HG02678 (cell line): Measurements from ENCODE around the gene BMX.

Source experiments
- ATAC-seq: cut with Tn5 transposase; IDR thresholded peaks from one replicate; pipeline ENCODE4 v1.9.1; 2021; ENCODE audit warnings: mild to moderate bottlenecking, moderate library complexity; ENCODE audit not compliant: unreplicated experiment

Gene BMX

DNA sequence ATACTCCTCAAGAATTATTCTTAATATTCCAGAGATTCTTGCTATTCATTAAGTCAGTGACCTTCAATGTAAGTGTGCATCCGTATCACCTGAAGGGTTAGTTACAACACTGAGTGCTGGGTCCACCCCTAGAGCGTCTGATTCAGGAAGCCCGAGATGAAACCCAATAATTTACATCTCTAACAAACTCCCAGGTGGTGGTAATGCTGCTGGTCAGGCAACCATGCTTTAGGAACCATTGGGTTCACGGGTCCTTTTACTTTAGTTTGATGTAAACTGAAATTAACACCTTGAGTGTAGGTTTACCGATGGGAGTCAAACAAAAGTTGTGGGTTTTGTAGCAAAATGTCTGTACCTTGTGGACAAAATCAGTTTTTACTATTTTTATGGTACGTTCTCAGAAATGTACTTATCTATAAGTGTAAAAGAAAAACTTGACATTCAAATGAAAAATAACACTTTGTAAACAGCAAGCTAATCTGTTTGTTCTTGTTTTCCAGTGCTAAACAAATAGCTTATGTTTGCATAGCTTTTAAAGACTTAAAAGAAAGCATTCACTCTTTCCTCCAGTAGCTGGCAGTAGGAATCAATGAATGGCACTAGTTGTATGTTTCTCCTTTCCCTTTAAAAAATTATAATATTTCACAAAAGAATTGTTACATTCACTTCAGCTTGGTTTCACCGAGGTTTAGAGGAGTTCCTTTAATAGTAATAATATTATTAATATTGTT, 67.4 kb downstream of the BMX start:
- no peak for ATAC-seq

GRCh38 chrX:15570145-15570544, 69.5 kb downstream of the BMX start:
- no peak for ATAC-seq

DNA sequence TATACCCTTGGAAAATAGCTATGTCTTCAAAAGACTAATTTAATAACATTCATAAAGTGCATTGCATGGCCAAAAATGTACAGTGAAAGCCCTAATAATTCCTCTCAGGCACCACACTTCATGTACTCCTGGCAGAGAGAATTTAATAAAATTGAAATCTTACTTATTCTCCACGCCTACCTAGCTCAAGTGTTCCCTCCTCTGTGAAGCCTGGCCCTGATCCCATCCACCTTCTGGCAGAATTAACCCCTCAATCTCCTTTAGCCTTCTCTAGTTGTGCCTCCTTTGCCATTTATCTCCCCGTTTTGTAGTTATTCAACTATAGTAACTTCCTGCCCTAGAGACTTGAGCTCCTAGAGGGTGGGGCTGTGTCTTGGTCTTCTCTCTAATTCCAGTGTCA, 73.4 kb downstream of the BMX start:
- ATAC-seq, result no peak

DNA sequence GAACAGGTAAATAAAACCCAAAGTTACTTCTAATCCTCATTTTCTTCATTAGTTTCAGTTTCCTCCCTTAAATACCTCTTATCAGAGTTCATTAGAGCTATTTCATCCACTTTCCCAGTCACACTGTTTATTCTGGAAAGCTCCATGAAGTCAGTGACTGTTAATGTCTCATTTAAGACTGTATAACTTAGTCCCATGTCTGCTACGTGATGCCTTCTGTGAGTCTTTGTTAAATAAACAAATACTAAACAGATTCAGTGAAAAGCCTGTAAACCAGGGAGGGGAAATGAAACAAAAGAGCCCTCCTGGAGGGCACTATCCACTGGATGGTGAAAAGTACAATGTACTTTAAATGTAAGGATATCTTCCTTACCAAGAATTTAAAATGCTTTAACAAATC, 75.4 kb downstream of the BMX start:
- ATAC-seq, result no peak

DNA sequence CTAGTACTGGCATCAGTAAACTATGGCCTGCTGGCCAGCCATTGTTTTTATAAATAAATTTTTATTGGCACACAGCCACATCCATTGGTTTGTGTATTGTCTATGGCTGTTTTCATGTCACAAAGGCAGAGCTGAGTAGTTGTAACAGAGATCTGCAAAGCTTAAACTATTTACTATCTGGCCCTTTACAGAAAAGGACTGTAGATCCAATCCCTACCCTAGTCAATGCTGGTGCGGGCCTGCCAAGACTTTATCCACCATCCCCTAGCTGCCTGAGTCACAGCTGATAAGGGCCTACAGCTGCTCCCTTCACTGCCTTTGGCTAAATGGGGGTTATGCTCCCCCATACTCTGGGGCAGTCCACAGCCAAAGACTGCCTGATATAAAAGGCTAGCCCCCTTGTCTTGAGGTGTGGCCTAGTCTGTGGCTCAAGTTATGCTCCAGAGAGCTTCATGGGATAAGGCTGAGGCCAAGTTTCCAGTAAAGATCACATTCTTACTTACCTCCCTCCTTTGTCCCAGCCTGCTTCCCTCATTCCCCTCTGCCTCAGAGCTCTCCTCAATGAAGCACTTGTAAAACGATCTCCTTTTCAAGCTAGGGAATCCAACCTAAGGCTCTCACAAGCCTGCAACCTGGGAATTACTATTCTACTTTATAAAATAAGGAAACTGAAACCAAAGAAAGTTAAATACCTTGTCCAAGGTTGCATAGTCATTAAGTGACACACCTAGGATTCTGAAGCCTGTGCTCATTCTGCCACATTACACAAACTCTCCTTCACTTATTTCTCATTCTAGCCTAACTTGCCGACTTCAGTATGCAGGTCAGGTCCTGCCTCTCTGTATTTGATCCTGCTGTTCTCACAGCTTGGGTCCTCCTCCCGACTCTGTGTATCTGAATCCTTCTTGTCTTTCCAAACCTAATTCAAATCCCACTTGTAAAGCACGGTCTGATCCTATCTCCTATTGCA, 79.5 kb downstream of the BMX start:
- no peak for ATAC-seq

DNA sequence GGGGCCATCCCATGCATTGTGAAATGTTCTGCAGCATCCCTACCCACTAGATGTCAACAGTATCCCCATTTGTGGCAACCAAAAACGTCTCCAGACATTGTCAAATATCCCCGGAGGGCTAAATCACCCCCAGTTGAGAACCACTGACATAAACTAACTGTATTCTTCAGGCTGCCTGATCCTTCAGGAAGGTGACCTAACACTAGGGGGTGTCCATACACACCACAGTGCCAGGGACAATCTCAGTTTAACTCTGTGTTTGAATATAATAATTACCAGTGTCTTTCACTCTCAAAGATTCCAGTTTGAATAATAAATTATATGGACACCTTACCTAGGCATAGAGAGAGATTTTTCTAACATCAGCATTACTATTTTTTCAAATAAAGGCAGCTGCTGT, 93.8 kb downstream of the BMX start:
- ATAC-seq, result no peak

- no peak for ATAC-seq
Observed at GRCh38 chrX:15598026-15598425, 97.4 kb downstream of the BMX start.

DNA sequence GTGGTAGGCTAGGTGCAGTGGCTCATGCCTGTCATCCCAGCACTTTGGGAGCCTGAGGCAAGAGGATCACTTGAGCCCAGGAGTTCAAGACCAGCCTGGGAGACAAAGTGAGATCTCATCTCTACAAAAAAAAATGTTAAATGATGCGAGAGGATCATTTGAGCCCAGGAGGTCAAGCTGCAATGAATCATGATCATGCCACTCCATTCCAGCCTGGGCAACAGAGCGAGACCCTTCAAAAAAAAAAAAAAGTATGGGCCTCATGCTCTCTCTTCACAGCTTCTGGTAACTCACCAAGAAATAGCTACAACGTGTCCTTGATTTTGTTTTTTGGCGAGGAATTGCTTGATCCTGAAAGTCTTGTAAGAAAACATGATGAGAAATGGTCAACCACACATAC, 98.9 kb downstream of the BMX start:
- no peak for ATAC-seq

- no peak for ATAC-seq
Observed at GRCh38 chrX:15600049-15600448, 99.4 kb downstream of the BMX start.

DNA sequence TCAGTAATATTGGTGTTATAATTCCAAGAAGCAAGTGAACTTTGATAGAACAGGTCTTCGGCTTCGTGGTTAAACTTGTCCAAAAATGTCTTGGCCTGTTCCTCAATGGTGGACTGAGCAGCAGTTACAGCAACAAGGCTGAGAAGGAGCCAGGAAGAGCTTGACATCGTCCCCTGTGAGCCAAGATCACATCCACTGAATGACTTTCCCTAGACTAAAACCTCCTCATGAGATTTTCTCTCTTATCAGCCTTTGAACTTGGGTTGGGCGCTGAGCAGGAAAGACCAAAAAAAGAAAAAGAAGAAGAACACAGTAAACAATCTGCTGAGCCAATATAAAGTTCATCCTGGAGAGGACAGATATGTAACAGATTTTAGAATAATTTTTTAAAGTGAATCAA, 100.1 kb downstream of the BMX start, which contains the start of gene ACE2:
Gene ACE2, minus strand, starts transcription at position 216 of the 400 bp plus-strand sequence. Its CDS starts 49 bp downstream, at position 167.
- no peak for ATAC-seq

- no peak for ATAC-seq
Observed at GRCh38 chrX:15601932-15602331, 101.3 kb downstream of the BMX start.

- ATAC-seq, result no peak
Observed at GRCh38 chrX:15602761-15603160, 102.2 kb downstream of the BMX start.

DNA sequence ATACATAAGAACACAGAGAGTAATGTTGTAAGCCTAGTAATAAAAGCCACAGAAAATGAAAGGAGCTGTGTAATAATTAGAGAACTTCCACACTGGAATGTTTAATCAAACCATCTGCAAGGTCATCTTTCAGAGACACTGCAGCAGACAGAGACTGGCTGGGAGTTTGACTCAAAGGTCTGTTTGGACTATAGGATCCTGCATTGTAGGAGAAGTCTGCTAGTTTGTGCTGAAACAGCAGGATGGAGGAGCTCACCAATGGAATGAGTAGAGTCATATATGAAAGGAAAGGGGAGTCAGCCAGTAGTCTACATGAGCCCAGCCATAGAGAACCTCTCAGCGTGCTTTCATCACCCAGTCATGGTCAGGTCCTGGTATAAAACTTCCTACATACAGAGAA, 104.6 kb downstream of the BMX start:
- no peak for ATAC-seq
